HepG2 (cell line): ENCODE data around the gene ZC3H18. TPM values are rescaled to one million over a fixed set of nuclear protein-coding genes. Genes with fewer than 3 reads are reported as not detected.

Source experiments
- E2F1 ChIP-seq: sonication (generic); formaldehyde crosslinking; IDR thresholded peaks from 2 replicates; pipeline ENCODE4 v1.5.0; 2020; ENCODE audit warnings: missing genetic modification reagents
- HIVEP1 ChIP-seq: sonication (generic); formaldehyde crosslinking; IDR thresholded peaks from 2 replicates; pipeline ENCODE4 v1.4.0; 2020; ENCODE audit warnings: mild to moderate bottlenecking, missing genetic modification reagents
- IKZF4 ChIP-seq: sonication (generic); formaldehyde crosslinking; IDR thresholded peaks from 2 replicates; pipeline ENCODE4 v1.5.1; 2020; ENCODE audit warnings: borderline replicate concordance, mild to moderate bottlenecking, low read depth, missing genetic modification reagents; ENCODE audit errors: not compliant biosample characterization
- NCOA1 ChIP-seq: sonication (generic); formaldehyde crosslinking; IDR thresholded peaks from 2 replicates; pipeline ENCODE4 v1.9.0; 2021; ENCODE audit warnings: missing genetic modification reagents
- RAD51 ChIP-seq: fragments of 450-650 bp; IDR thresholded peaks from 2 replicates; pipeline ENCODE4 v1.6.1; 2016; ENCODE audit warnings: borderline replicate concordance
- RERE ChIP-seq: IDR thresholded peaks from 2 replicates; pipeline ENCODE4 v1.6.1; 2016; ENCODE audit warnings: low read depth, missing genetic modification reagents, missing compliant biosample characterization
- RFXAP ChIP-seq: sonication (generic); formaldehyde crosslinking; IDR thresholded peaks from 2 replicates; pipeline ENCODE4 v1.4.0; 2020; ENCODE audit warnings: missing genetic modification reagents, borderline replicate concordance
- SKIL ChIP-seq: sonication (generic); formaldehyde crosslinking; IDR thresholded peaks from 2 replicates; pipeline ENCODE4 v1.8.0; 2022; ENCODE audit warnings: missing genetic modification reagents, mild to moderate bottlenecking, moderate library complexity, borderline replicate concordance
- TGIF2 ChIP-seq: IDR thresholded peaks from 2 replicates; pipeline ENCODE4 v1.6.1; 2016; ENCODE audit warnings: control low read depth, missing compliant biosample characterization
- THAP7 ChIP-seq: sonication (generic); formaldehyde crosslinking; IDR thresholded peaks from 2 replicates; pipeline ENCODE4 v1.8.1; 2023; ENCODE audit warnings: mild to moderate bottlenecking, missing genetic modification reagents
- YY1 ChIP-seq: IDR thresholded peaks from 2 replicates; pipeline ENCODE4 v1.6.1; 2011; ENCODE audit warnings: low read length, low read depth, moderate library complexity, mild to moderate bottlenecking; ENCODE audit not compliant: insufficient read depth, insufficient replicate concordance
- ZFP82 ChIP-seq: sonication (generic); formaldehyde crosslinking; IDR thresholded peaks from 2 replicates; pipeline ENCODE4 v1.5.1; 2020; ENCODE audit warnings: mild to moderate bottlenecking, missing genetic modification reagents, borderline replicate concordance
- ZMAT5 ChIP-seq: sonication (generic); formaldehyde crosslinking; IDR thresholded peaks from 2 replicates; pipeline ENCODE4 v1.5.0; 2020; ENCODE audit warnings: mild to moderate bottlenecking, low read depth, missing genetic modification reagents, borderline replicate concordance
- ZNF530 ChIP-seq: sonication (generic); formaldehyde crosslinking; IDR thresholded peaks from 2 replicates; pipeline ENCODE4 v1.5.0; 2020; ENCODE audit warnings: low read depth, mild to moderate bottlenecking, missing genetic modification reagents
- ZNF674 ChIP-seq: sonication (generic); formaldehyde crosslinking; IDR thresholded peaks from 2 replicates; pipeline ENCODE4 v1.5.0; 2020; ENCODE audit warnings: low read depth, mild to moderate bottlenecking, missing genetic modification reagents
- ZNF713 ChIP-seq: sonication (generic); formaldehyde crosslinking; IDR thresholded peaks from 2 replicates; pipeline ENCODE4 v1.4.0; 2020; ENCODE audit warnings: mild to moderate bottlenecking, missing genetic modification reagents
- polyA plus RNA-seq, 8 experiments: library from polyadenylated mRNA; depleted of rRNA in 3 of 8; stranded (reverse) in 7 of 8; unstranded in 1 of 8; fragments of >200 nt; fragmentation: Illumina TruSeq in 4 of 8; extraction: Trizol in 4 of 8; gene quantifications; 2 replicates each; pipeline versions ENCODE4 v1.2.1 to v1.2.3, GENCODE V29; 2011 to 2016; ENCODE audit warnings: low read depth in 4 of 8, missing spikeins in 1 of 8, mixed read lengths in 1 of 8; ENCODE audit not compliant: insufficient read depth in 1 of 8
- total RNA-seq, 5 experiments: library from RNA; depleted of rRNA; stranded (reverse); fragments of >200 nt; fragmentation: Illumina TruSeq; extraction: Trizol; gene quantifications; 2 replicates each; pipeline ENCODE4 v1.2.3, GENCODE V29; 2016; ENCODE audit warnings: low read depth in 1 of 5

The ZC3H18 gene
- total and polyA plus RNA-seq, 2 of the 13 experiments (the other 11 are each of a cell fraction or from before 2014, with no cell fraction given), result 11.2 to 27.4 TPM

GRCh38 chr16:88618182-88618955, 48.2 kb downstream of the ZC3H18 start (continued):
- TF ChIP-seq RERE (CRISPR knock-in tag) (peak; percentile 42; the same call in 1 of the 2 replicates), TGIF2 (CRISPR knock-in tag) (peak; percentile 56; the same call in 1 of the 2 replicates), ZFP82 (CRISPR knock-in tag) (no peak), ZMAT5 (no peak), ZNF530 (CRISPR knock-in tag) (no peak), HIVEP1 (CRISPR knock-in tag) (peak; percentile 93), SKIL (CRISPR knock-in tag) (peak; percentile 55), NCOA1 (CRISPR knock-in tag) (no peak), RAD51 (no peak), E2F1 (CRISPR knock-in tag) (peak; percentile 40; the same call in 1 of the 2 replicates), YY1 (no peak), IKZF4 (no peak), ZNF713 (CRISPR knock-in tag) (no peak), ZNF674 (CRISPR knock-in tag) (no peak), THAP7 (CRISPR knock-in tag) (peak; percentile 31; the same call in 1 of the 2 replicates), RFXAP (CRISPR knock-in tag) (peak; percentile 68; the same call in 1 of the 2 replicates)
